Left cardiac atrium (tissue), 4 donors: ENCODE data around the gene ZNF274. TPM values are rescaled to one million over a fixed set of nuclear protein-coding genes. Genes with fewer than 3 reads are reported as not detected.

ENCODE experiments used
- ATAC-seq, 2 donors: fragments of 200-7000 bp; cut with Tn5 transposase; one replicate each; pipeline ENCODE4 v1.9.1; 2020; ENCODE audit warnings: mild to moderate bottlenecking in 2 of 2, moderate library complexity in 2 of 2
- DNase-seq: peaks from one replicate; pipeline ENCODE4 v3.0.0-alpha.2; 2020
- intact Hi-C, 2 donors: fragments of 100-400 bp; cut with DNase I; formaldehyde crosslinking; loops; one replicate each; pipeline versions ENCODE4 v1.14.1 to v1.15.1; 2022 to 2023
- total RNA-seq, 2 donors: library from RNA; stranded (reverse); fragmentation: NEBNext Ultra II Directional; extraction: Animal tissue kit (Norgen Biotek cat#: 25700); gene quantifications; one replicate each; pipeline ENCODE4 v1.2.1, GENCODE V29; 2021
- donor health status: DM: no; HTN: yes; CAD: no.
- donor health status: DM: no; HTN: yes; CAD: no; lungs with severe emphysema.
- donor health status: DM: yes; HTN: yes; CAD: no.
- donor health status: Dilated cardiomyopathy.

ZNF274 gene
- total RNA-seq, 2 donors from 2014 or later, result 20.9 to 28.3 TPM

- DNase-seq, result no peak
- intact Hi-C loops, result loop anchor here in 1 of 2 donors (5.0 kb wide), 1 partner anchor 65 kb away; no protein-coding TSS in a partner anchor
- no peak for ATAC-seq
Measured at GRCh38 chr19:58261968-58262921, 79.4 kb downstream of the ZNF274 start.

GRCh38 chr19:58262922-58263296, 80.0 kb downstream of the ZNF274 start:
- ATAC-seq (no peak), DNase-seq (no peak)
- intact Hi-C loops, result loop anchor here in 1 of 2 donors (5.0 kb wide), 1 partner anchor 66 kb away; no protein-coding TSS in a partner anchor

Other genes with a start within 250 kb of the ZNF274 start
- gene ZNF418, start 247.7 kb upstream of the ZNF274 start, total RNA-seq, result 10 to 100 TPM in 1 of 2 donors, 1 to 10 TPM in 1; 9.1 to 10.5 TPM
- gene ZNF256, start 235.4 kb upstream of the ZNF274 start, total RNA-seq, result 10 to 100 TPM in 1 of 2 donors, 1 to 10 TPM in 1; 9.6 to 15.3 TPM
- gene C19orf18, start 208.5 kb upstream of the ZNF274 start, total RNA-seq, result 1 to 10 TPM; 2.0 to 2.1 TPM
- 10 to 100 TPM; 11.4 to 13.8 TPM for gene ZNF606, start 180.2 kb upstream of the ZNF274 start, total RNA-seq
- under 1 TPM in 1 of 2 donors, not detected in 1; 0.42 TPM for gene ZSCAN1, start 149.0 kb upstream of the ZNF274 start, total RNA-seq
- gene ZNF135, start 123.8 kb upstream of the ZNF274 start, total RNA-seq, result 1 to 10 TPM; 2.5 to 3.4 TPM
- 10 to 100 TPM; 54.0 to 60.9 TPM for gene ZSCAN18, start 84.8 kb upstream of the ZNF274 start, total RNA-seq
- gene ZNF329, start 32.3 kb upstream of the ZNF274 start, total RNA-seq, result 1 to 10 TPM; 7.0 to 8.8 TPM
- 10 to 100 TPM; 20.2 to 21.8 TPM for gene ZNF544, start 45.9 kb downstream of the ZNF274 start, total RNA-seq
- 1 to 10 TPM; 4.4 to 6.8 TPM for gene ZNF8, start 95.9 kb downstream of the ZNF274 start, total RNA-seq
- 10 to 100 TPM; 19.9 to 22.8 TPM for gene ERVK3-1, start 122.3 kb downstream of the ZNF274 start, total RNA-seq
- gene ZSCAN22, start 143.9 kb downstream of the ZNF274 start, total RNA-seq, result 1 to 10 TPM; 2.0 to 2.1 TPM
- gene A1BG, start 170.4 kb downstream of the ZNF274 start, total RNA-seq, result 10 to 100 TPM; 18.3 to 18.9 TPM
- under 1 TPM; 0.37 to 0.41 TPM for gene ZNF497, start 179.7 kb downstream of the ZNF274 start, total RNA-seq
- under 1 TPM; 0.44 to 0.53 TPM for gene ZNF837, start 198.0 kb downstream of the ZNF274 start, total RNA-seq
- gene RPS5, start 204.2 kb downstream of the ZNF274 start, total RNA-seq, result 100 to 1,000 TPM; 572 to 598 TPM
- gene RNF225, start 212.6 kb downstream of the ZNF274 start, total RNA-seq, result not detected
- gene ZNF584, start 225.6 kb downstream of the ZNF274 start, total RNA-seq, result 10 to 100 TPM; 13.2 to 25.0 TPM